ENCODE measurements around the gene RUBCNL. TPM values are rescaled to one million over a fixed set of nuclear protein-coding genes. Genes with fewer than 3 reads are reported as not detected.

Gene RUBCNL
- total RNA-seq, 1 experiment from 2014 or later = 16.0 TPM

DNA sequence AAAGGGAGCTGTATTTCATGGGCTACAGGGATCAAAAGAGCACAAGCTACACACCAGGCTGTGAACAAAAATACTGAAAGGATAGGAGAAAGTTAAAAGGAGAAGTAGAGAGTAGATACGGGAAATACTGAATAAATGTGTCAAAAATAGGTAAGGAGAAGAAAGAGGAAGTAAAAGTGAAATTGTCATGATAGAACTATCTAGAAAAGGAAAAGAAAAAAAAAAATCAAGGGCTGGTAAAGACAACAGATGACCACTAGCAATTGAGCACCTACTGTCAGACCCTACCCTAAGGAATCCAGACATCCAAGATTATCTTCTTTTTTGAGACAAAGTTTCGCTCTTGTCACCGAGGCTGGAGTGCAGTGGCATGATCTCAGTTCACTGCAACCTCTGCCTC is 4.8 kb downstream of the RUBCNL start:
- Mint-ChIP-seq H3K4me3 (ENCODE audit: unreplicated experiment) (no peak overlapping the region), H3K27ac (ENCODE audit: unreplicated experiment) (no peak overlapping the region), H3K9me3 (ENCODE audit: unreplicated experiment) (no peaks in the 10 kb centered on the region), H3K36me3 (ENCODE audit: insufficient read depth, unreplicated experiment) (peaks cover 5% of the 10 kb centered on the region), H3K4me1 (ENCODE audit: low read depth, unreplicated experiment) (peaks cover 12% of the 10 kb centered on the region), H3K27me3 (ENCODE audit: insufficient read depth, unreplicated experiment) (no peaks in the 10 kb centered on the region)
- Histone ChIP-seq H3K4me3 (ENCODE audit: low read depth, low read length) (no peak overlapping the region), H3K4me1 (0 out of 2 replicates have a peak, but pooled peaks cover 2% of the 10 kb centered on the region), H3K27me3 (replicated peaks; ENCODE audit: control insufficient read depth, insufficient read depth, low read length) (no peaks in the 10 kb centered on the region), H3K9me3 (no peaks in the 10 kb centered on the region), H3K36me3 (ENCODE audit: control insufficient read depth, insufficient read depth, low read length) (no peaks in the 10 kb centered on the region)
- POLR2A ChIA-PET = no interaction called here
- intact Hi-C loops (cut with micrococcal nuclease; ENCODE audit: unreplicated experiment) = no loop called here
- no TSS peak for BruUV-seq (replicated peaks)
- TF ChIP-seq, protein P1, sequence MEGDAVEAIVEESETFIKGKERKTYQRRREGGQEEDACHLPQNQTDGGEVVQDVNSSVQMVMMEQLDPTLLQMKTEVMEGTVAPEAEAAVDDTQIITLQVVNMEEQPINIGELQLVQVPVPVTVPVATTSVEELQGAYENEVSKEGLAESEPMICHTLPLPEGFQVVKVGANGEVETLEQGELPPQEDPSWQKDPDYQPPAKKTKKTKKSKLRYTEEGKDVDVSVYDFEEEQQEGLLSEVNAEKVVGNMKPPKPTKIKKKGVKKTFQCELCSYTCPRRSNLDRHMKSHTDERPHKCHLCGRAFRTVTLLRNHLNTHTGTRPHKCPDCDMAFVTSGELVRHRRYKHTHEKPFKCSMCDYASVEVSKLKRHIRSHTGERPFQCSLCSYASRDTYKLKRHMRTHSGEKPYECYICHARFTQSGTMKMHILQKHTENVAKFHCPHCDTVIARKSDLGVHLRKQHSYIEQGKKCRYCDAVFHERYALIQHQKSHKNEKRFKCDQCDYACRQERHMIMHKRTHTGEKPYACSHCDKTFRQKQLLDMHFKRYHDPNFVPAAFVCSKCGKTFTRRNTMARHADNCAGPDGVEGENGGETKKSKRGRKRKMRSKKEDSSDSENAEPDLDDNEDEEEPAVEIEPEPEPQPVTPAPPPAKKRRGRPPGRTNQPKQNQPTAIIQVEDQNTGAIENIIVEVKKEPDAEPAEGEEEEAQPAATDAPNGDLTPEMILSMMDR (IDR thresholded peaks at IDR 0.05; ENCODE audit: insufficient read depth in 1 of 2, low read depth in 1 of 2, low read length in 1 of 2, severe bottlenecking in 1 of 2, unreplicated experiment in 1 of 2) = no peak
- no peak for DNase-seq
- CTCF ChIA-PET = no interaction called here

DNA sequence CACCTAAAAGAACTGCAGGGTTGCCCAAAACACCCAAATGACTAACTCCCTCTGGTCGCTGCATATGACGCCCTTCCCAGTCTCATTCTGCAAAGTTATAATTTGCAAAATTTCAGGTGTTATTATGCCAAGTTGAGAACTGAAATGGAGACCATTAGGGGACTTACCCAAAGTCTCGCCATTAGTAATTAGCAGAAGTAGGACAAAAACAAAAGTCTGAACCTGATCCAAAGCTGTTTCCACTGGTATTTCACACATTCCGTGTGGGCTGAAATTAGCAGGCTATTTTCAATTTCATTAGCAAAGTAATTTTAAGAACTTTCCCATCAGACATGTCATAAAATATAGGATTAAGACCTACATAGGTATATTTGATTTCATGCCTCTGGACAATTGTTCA is 6.8 kb downstream of the RUBCNL start:
- ChIA-PET POLR2A (interaction anchor here (0.6 kb wide), 1 partner anchor 255 kb away, joined by 3 read pairs; no protein-coding TSS in a partner anchor), CTCF (no interaction called here)
- Mint-ChIP-seq H3K36me3 (ENCODE audit: insufficient read depth, unreplicated experiment) (peaks cover 5% of the 10 kb centered on the region), H3K9me3 (ENCODE audit: unreplicated experiment) (no peaks in the 10 kb centered on the region), H3K4me3 (ENCODE audit: unreplicated experiment) (no peak overlapping the region), H3K27me3 (ENCODE audit: insufficient read depth, unreplicated experiment) (no peaks in the 10 kb centered on the region), H3K4me1 (ENCODE audit: low read depth, unreplicated experiment) (peaks cover under 1% of the 10 kb centered on the region), H3K27ac (ENCODE audit: unreplicated experiment) (no peak overlapping the region)
- H3K27me3 ChIP-seq (replicated peaks; ENCODE audit: control insufficient read depth, insufficient read depth, low read length) = no peaks in the 10 kb centered on the region
- TF ChIP-seq, protein P1 (IDR thresholded peaks at IDR 0.05; ENCODE audit: insufficient read depth in 1 of 2, low read depth in 1 of 2, low read length in 1 of 2, severe bottlenecking in 1 of 2, unreplicated experiment in 1 of 2) = no peak
- H3K36me3 ChIP-seq (ENCODE audit: control insufficient read depth, insufficient read depth, low read length) = no peaks in the 10 kb centered on the region
- H3K4me3 ChIP-seq (ENCODE audit: low read depth, low read length) = no peak overlapping the region
- no peaks in the 10 kb centered on the region for H3K4me1 ChIP-seq
- intact Hi-C loops (cut with micrococcal nuclease; ENCODE audit: unreplicated experiment) = no loop called here
- BruUV-seq (replicated peaks) = no TSS peak
- DNase-seq = no peak
- H3K9me3 ChIP-seq = no peaks in the 10 kb centered on the region

DNA sequence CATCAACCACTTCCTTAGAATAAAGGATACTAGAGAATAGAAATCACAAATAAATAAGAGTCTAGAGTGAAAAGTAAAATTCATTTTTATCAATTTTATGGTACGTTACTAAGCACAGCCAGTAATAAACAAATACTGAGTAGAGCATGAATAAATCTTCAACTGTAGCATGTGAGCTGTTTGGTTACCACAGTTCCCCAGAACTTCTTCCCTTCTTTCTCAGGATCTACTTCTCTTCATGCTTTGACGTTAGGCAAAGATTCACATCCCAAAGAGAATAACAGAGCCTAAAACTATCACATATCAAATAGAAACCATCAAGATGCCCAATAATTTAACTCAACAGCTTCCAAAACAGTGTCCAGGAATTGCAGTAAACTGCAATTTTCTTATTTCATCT is 7.4 kb downstream of the RUBCNL start:
- no peaks in the 10 kb centered on the region for H3K9me3 Mint-ChIP-seq (ENCODE audit: unreplicated experiment)
- no peak for DNase-seq
- no peaks in the 10 kb centered on the region for H3K9me3 ChIP-seq
- no peak overlapping the region for H3K27ac Mint-ChIP-seq (ENCODE audit: unreplicated experiment)
- POLR2A ChIA-PET = interaction anchor here (0.6 kb wide), 1 partner anchor 256 kb away, joined by 3 read pairs; no protein-coding TSS in a partner anchor
- peaks cover 6% of the 10 kb centered on the region for H3K4me1 Mint-ChIP-seq (ENCODE audit: low read depth, unreplicated experiment)
- TF ChIP-seq, protein P1 (IDR thresholded peaks at IDR 0.05; ENCODE audit: insufficient read depth in 1 of 2, low read depth in 1 of 2, low read length in 1 of 2, severe bottlenecking in 1 of 2, unreplicated experiment in 1 of 2) = no peak
- no peaks in the 10 kb centered on the region for H3K27me3 Mint-ChIP-seq (ENCODE audit: insufficient read depth, unreplicated experiment)
- no peaks in the 10 kb centered on the region for H3K36me3 ChIP-seq (ENCODE audit: control insufficient read depth, insufficient read depth, low read length)
- no peak overlapping the region for H3K4me3 Mint-ChIP-seq (ENCODE audit: unreplicated experiment)
- no peaks in the 10 kb centered on the region for H3K27me3 ChIP-seq (replicated peaks; ENCODE audit: control insufficient read depth, insufficient read depth, low read length)
- H3K4me3 ChIP-seq (ENCODE audit: low read depth, low read length) = no peak overlapping the region
- CTCF ChIA-PET = no interaction called here
- intact Hi-C loops (cut with micrococcal nuclease; ENCODE audit: unreplicated experiment) = no loop called here
- peaks cover 5% of the 10 kb centered on the region for H3K36me3 Mint-ChIP-seq (ENCODE audit: insufficient read depth, unreplicated experiment)
- H3K4me1 ChIP-seq = no peaks in the 10 kb centered on the region
- BruUV-seq (replicated peaks) = no TSS peak
